B cell (primary cell): ENCODE measurements around the gene PPP1R12A.

Experiments
- EZH2 ChIP-seq: IDR thresholded peaks from 2 replicates; pipeline ENCODE4 v1.6.1; 2012; ENCODE audit warnings: borderline replicate concordance, low read depth, mild to moderate bottlenecking, moderate library complexity, low read length; ENCODE audit not compliant: insufficient read depth, poor library complexity, severe bottlenecking
- TF ChIP-seq, protein P1 (sequence below): fragments of 200-600 bp; IDR thresholded peaks from one replicate; pipeline ENCODE4 v1.8.0; 2022; ENCODE audit warnings: antibody characterized with exemption, mild to moderate bottlenecking

DNA sequence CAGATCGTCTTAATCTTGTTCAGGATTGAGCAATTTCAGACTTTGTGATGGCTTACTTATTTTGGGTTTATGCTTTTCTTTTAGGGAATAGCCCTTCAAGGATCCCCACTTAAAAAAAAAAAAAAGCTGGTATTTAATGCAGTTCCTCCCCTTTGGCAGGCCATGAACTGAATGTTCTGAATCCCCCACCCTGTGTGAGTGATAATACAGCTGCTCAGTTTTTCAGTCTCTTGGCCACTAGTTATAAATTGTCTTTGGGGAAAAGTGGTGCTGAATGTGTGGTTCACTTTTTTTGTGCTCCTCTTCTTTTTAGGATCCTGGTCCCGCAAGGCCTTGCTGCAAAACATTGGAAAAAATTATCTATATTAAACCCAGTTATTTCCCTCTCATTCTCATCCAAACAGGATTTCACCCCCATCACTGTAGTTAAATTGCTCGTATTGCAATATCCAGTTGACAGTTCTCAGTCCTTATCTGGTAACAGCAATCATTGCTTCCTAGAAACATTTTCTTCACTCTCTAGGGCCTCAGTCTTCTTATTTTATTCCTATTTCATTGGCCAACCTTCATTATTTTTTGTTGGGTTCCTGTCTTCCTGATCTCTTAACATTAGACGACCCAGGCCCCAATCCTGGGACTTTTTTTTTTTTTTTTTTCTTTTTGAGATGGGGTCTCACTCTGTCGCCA, 171.0 kb downstream of the PPP1R12A start:
- TF ChIP-seq, protein P1, sequence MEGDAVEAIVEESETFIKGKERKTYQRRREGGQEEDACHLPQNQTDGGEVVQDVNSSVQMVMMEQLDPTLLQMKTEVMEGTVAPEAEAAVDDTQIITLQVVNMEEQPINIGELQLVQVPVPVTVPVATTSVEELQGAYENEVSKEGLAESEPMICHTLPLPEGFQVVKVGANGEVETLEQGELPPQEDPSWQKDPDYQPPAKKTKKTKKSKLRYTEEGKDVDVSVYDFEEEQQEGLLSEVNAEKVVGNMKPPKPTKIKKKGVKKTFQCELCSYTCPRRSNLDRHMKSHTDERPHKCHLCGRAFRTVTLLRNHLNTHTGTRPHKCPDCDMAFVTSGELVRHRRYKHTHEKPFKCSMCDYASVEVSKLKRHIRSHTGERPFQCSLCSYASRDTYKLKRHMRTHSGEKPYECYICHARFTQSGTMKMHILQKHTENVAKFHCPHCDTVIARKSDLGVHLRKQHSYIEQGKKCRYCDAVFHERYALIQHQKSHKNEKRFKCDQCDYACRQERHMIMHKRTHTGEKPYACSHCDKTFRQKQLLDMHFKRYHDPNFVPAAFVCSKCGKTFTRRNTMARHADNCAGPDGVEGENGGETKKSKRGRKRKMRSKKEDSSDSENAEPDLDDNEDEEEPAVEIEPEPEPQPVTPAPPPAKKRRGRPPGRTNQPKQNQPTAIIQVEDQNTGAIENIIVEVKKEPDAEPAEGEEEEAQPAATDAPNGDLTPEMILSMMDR: no peak
- TF ChIP-seq EZH2: no peak
